Fibroblast of the aortic adventitia (primary cell): ENCODE results near the gene CRTC3. TPM values are rescaled to one million over a fixed set of nuclear protein-coding genes. Genes with fewer than 3 reads are reported as not detected.
"Not testable (repeated sequence)": the region's sequence is repeated elsewhere in the genome, so short reads cannot be mapped to it uniquely, and the experiment has no call there.

Experiments used
- DNase-seq: peaks from one replicate; pipeline ENCODE4 v3.0.0-alpha.2; 2010; ENCODE audit warnings: low read depth
- H3K4me3 ChIP-seq: 2 replicates; pipeline ENCODE4 v1.5.1; 2011; ENCODE audit warnings: low read depth, mild to moderate bottlenecking, control low read depth, low read length, moderate library complexity
- CTCF ChIP-seq: IDR thresholded peaks from 2 replicates; pipeline ENCODE4 v1.5.1; 2011; ENCODE audit warnings: mild to moderate bottlenecking, low read length, control low read depth, inconsistent platforms; ENCODE audit not compliant: insufficient read depth
- total RNA-seq: library from RNA; depleted of rRNA; stranded (reverse); fragments of >200 nt; gene quantifications from 2 replicates; pipeline ENCODE4 v1.2.3, GENCODE V29; 2012; ENCODE audit warnings: low replicate concordance

Gene CRTC3
- total RNA-seq, 1 donor = 15.7 TPM

- DNase-seq = peak; percentile 16
- TF ChIP-seq CTCF = no peak
- H3K4me3 ChIP-seq = no peak overlapping the region
Measured at GRCh38 chr15:90624278-90624981, 94.7 kb downstream of the CRTC3 start.

GRCh38 chr15:90625037-90625436 lies 95.3 kb downstream of the CRTC3 start:
- no peak for DNase-seq
- TF ChIP-seq CTCF = no peak
- no peak overlapping the region for H3K4me3 ChIP-seq

- no peak for TF ChIP-seq CTCF
- no peak for DNase-seq
- H3K4me3 ChIP-seq = no peak overlapping the region
Measured at GRCh38 chr15:90629217-90629616, 99.5 kb downstream of the CRTC3 start.

- peak; percentile 51 for DNase-seq
- H3K4me3 ChIP-seq = no peak overlapping the region
- TF ChIP-seq CTCF = no peak
Measured at GRCh38 chr15:90633360-90633759, 103.6 kb downstream of the CRTC3 start.

GRCh38 chr15:90636993-90637392 lies 107.3 kb downstream of the CRTC3 start:
- H3K4me3 ChIP-seq, DNase-seq: not testable (repeated sequence)

- no peak for TF ChIP-seq CTCF
- H3K4me3 ChIP-seq = no peak overlapping the region
Measured at GRCh38 chr15:90637693-90638092, 108.0 kb downstream of the CRTC3 start.

GRCh38 chr15:90638201-90638691 lies 108.5 kb downstream of the CRTC3 start:
- no peak for DNase-seq
- no peak for TF ChIP-seq CTCF
- H3K4me3 ChIP-seq = no peak overlapping the region

More at GRCh38 chr15:90637693-90638092, 108.0 kb downstream of the CRTC3 start:
- no peak for DNase-seq
